Sciatic nerve (tissue), 2 donors: ENCODE results near the gene NEMF. TPM values are rescaled to one million over a fixed set of nuclear protein-coding genes. Genes with fewer than 3 reads are reported as not detected.
"Not testable (repeated sequence)": the region's sequence is repeated elsewhere in the genome, so short reads cannot be mapped to it uniquely, and the experiment has no call there.

Experiments
- ATAC-seq: fragments of 200-7000 bp; cut with Tn5 transposase; one replicate; pipeline ENCODE4 v1.9.1; 2020; ENCODE audit warnings: mild to moderate bottlenecking, moderate library complexity
- DNase-seq: peaks from one replicate; pipeline ENCODE4 v3.0.0-alpha.2; 2020; ENCODE audit warnings: low spot score
- intact Hi-C: fragments of 100-400 bp; cut with DNase I; formaldehyde crosslinking; loops from one replicate; pipeline ENCODE4 v1.14.2; 2022
- total RNA-seq: library from RNA; stranded (reverse); fragmentation: NEBNext Ultra II Directional; extraction: Animal tissue kit (Norgen Biotek cat#: 25700); gene quantifications from one replicate; pipeline ENCODE4 v1.2.1, GENCODE V29; 2021
- donor health status: DM: no; HTN: no; CAD: no.
- donor health status: DM: no; HTN: no; CAD: no.

NEMF gene
- 92.4 TPM for total RNA-seq

GRCh38 chr14:49852301-49853157 lies at the start of gene NEMF:
Gene NEMF (minus strand): TSS chr14:49852788. CDS start chr14:49852753, 35 bp downstream.
- ATAC-seq, result peak; percentile 96
- DNase-seq, result peak; percentile 92
- intact Hi-C loops, result no loop called here

GRCh38 chr14:49900973-49901372 lies 48.4 kb upstream of the NEMF start:
- intact Hi-C loops, result no loop called here
- ATAC-seq (no peak), DNase-seq (no peak)

- intact Hi-C loops, result loop anchor here (10.0 kb wide), 1 partner anchor 106 kb away; no protein-coding TSS in a partner anchor
- DNase-seq (no peak), ATAC-seq (no peak)
Measured at GRCh38 chr14:49898485-49898884, 45.9 kb upstream of the NEMF start.

- DNase-seq (no peak), ATAC-seq (no peak)
- intact Hi-C loops, result loop anchor here (10.0 kb wide), 1 partner anchor 107 kb away; no protein-coding TSS in a partner anchor
Measured at GRCh38 chr14:49897965-49898364, 45.4 kb upstream of the NEMF start.

DNA sequence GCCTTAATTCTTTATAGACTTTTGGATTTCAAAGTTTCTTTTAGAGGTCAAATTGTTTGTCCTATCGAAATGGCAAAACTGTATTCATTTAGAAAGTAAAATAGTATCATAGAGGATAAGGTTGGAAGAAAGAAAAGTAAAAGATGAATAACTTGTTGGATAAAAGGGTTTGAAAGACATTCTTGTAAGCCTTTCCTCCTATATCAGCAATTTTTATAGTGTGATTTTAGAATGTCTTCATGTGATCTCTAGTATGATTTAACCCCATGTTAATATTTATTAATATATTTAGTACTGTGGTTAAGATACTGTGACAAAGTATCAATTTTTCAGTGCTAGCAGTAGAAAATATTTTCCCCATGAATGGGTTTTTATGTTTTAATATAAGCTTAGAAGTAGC lies 44.8 kb upstream of the NEMF start:
- no peak for ATAC-seq
- DNase-seq, result no peak
- intact Hi-C loops, result loop anchor here (10.0 kb wide), 1 partner anchor 107 kb away; no protein-coding TSS in a partner anchor

DNA sequence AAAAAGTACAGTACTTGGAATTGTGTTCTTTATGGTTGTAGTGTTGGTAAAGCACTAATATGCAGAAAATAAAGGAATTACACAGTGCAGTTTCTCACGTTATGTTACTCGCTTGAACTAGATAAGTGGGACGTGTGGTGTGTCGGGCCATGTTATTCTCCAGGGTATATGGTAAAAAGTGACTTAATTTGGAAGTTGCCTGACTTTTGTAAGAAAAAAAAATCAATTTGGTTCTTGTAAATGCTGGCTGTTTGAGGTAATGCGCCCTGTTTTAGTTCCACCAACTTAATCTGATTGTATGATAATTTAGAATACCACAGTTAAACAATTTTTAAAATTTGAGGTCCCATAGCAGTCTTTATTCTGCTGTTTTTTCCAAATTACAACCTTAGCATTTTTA lies 44.4 kb upstream of the NEMF start:
- intact Hi-C loops, result loop anchor here (10.0 kb wide), 1 partner anchor 108 kb away; no protein-coding TSS in a partner anchor
- no peak for DNase-seq
- ATAC-seq, result no peak

- DNase-seq, ATAC-seq: not testable (repeated sequence)
- intact Hi-C loops, result loop anchor here (10.0 kb wide), 1 partner anchor 109 kb away; no protein-coding TSS in a partner anchor
Measured at GRCh38 chr14:49896272-49896671, 43.7 kb upstream of the NEMF start.

- no peak for ATAC-seq
- no peak for DNase-seq
- intact Hi-C loops, result loop anchor here (10.0 kb wide), 1 partner anchor 109 kb away; no protein-coding TSS in a partner anchor
Measured at GRCh38 chr14:49895480-49895879, 42.9 kb upstream of the NEMF start.

GRCh38 chr14:49894214-49895107 lies 41.9 kb upstream of the NEMF start:
- intact Hi-C loops, result loop anchor here (10.0 kb wide), 1 partner anchor 110 kb away; no protein-coding TSS in a partner anchor
- not testable (repeated sequence) for ATAC-seq, DNase-seq

- peak; percentile 61 for ATAC-seq
- intact Hi-C loops, result loop anchor here (10.0 kb wide), 1 partner anchor 111 kb away; no protein-coding TSS in a partner anchor
- peak; percentile 77 for DNase-seq
Measured at GRCh38 chr14:49893309-49894213, 41.0 kb upstream of the NEMF start.

GRCh38 chr14:49892636-49893308 lies 40.2 kb upstream of the NEMF start, which contains the start of gene ARF6:
Gene ARF6 (plus strand): TSS chr14:49893082. CDS start chr14:49893737, 655 bp downstream.
- ATAC-seq (peak; percentile 99), DNase-seq (peak; percentile 99)
- intact Hi-C loops, result loop anchor here (10.0 kb wide), 1 partner anchor 112 kb away; no protein-coding TSS in a partner anchor

- peak; percentile 83 for ATAC-seq
- DNase-seq, result no peak
- intact Hi-C loops, result loop anchor here (10.0 kb wide), 1 partner anchor 113 kb away; no protein-coding TSS in a partner anchor
Measured at GRCh38 chr14:49892301-49892635, 39.7 kb upstream of the NEMF start.

DNA sequence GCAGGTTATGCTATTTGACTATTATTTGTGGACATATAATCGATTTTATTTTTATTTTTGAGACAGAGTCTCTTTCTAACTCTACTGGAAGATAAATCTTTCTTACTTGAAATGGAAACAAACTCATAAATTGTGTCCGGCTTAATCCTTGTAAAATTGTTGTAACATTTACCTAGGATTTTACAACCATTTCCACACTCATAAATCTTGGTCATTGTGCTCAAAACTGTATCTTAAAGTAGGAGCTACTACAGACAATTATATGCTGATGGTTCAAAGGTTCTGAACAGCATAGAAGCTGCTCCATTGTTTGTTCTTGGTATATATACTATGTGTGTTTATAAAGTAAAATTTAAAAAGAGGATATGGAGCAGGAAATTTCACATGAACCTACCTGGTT lies 35.7 kb upstream of the NEMF start:
- intact Hi-C loops, result no loop called here
- ATAC-seq (no peak), DNase-seq (no peak)

- intact Hi-C loops, result no loop called here
- DNase-seq, result no peak
Measured at GRCh38 chr14:49886523-49886922, 33.9 kb upstream of the NEMF start.

DNA sequence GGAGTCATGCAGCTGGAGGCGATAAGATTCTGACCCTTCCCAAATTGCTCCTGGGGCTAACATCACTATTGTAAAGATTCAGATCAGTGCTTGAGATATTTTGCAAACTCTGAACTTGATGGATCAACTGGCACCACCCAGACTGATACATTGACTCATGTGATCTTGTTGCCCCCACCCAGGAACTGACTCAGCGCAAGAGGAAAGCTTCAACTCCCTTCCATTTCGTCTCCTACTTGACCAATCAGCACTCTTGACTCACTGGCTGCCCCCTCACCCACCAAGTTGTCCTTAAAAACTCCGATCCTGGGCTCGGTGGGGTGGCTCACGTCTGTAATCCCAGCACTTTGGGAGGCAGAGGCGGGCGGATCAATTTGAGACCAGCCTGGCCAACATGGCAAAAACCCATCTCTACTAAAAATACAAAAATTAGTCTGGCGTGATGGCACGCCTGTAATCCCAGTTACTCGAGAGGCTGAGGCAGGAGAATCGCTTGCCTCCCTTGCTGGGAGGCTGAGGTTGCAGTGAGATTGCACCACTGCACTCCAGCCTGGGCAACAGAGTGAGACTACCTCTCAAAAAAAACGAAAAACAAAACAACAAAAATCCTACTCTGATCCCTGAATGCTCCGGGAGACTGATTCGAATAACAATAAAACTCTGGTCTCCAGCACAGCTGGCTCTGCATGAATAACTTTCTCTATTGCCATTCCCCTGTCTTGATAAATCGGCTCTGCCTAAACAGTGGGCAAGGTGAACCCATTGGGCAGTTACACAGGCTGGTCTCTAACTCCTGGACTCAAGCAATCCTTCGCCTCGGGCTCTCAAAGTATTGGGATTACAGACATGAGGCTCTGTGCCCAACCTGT lies 30.5 kb upstream of the NEMF start:
- intact Hi-C loops, result no loop called here
- DNase-seq (no peak), ATAC-seq (no peak)

More at GRCh38 chr14:49886523-49886922, 33.9 kb upstream of the NEMF start:
- ATAC-seq, result no peak

DNA sequence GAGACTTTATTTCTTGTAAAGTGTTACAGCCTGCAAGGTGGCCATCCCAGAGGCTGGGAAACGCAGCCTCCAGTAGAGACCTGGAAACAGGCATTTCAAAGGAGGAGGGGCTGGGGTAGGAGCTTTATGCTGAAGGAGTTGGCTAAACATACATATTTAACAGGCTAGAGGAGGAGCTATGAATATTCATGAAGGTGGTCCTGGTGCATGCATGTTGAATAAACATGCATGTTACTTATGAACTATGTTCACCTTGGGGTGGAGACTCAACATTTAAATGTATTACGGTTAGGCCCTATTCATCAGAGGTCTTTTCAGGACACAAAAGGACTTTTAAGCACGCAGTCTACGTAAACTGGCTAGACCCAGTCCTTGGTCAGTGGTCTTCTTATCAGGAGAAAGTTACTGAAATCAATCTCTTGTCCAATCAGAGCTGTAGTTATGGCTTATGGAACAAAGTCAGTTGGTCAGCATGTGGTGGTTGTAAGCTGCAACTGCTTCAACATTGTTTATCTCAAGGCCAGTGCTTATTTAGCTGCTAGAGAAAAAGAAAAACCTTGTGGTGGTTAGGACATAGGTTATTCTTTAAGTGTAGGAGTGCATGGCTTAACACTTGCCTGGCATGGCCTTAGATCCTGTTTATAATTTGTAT lies 28.9 kb upstream of the NEMF start:
- ATAC-seq, result no peak
- DNase-seq, result no peak
- intact Hi-C loops, result no loop called here
